Measurements from ENCODE around the gene PUSL1.

Gene PUSL1

DNA sequence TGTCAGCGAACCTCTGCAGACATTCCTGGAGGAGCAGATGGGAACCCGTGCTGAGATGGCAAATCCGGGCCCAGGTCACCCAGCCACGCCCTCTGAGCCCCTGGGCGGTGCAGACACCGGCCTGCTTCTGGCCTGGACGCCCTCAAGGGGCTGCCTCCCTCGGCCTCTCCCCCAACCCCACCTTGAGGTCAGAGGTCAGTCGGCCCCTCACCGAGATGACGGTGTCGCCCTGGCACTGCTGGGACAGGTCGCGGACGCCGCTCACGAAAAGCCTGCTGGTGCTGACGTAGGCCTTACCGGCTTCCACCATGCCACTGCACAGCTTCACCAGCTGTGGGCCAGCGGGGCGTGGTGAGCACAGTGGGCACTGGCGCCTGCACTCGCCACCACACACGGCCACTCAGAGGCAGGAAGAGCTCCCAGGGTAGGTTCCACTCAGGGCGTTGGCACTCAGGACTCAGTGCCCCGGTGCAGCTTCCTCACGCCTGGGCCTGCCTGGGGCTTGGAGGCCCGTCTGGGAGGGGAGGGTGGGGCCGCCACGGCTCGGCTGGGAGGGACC, 5.4 kb upstream of the PUSL1 start:
- Histone ChIP-seq H3K9ac (ENCODE audit: low read length in 5 of 5) (no peak overlapping the region), H3K4me1 (ENCODE audit: control insufficient read depth in 5 of 5, insufficient read depth in 5 of 5, low read length in 5 of 5) (peaks cover 5 to 41% (median 40%) of the 10 kb centered on the region in 5 donors)

DNA sequence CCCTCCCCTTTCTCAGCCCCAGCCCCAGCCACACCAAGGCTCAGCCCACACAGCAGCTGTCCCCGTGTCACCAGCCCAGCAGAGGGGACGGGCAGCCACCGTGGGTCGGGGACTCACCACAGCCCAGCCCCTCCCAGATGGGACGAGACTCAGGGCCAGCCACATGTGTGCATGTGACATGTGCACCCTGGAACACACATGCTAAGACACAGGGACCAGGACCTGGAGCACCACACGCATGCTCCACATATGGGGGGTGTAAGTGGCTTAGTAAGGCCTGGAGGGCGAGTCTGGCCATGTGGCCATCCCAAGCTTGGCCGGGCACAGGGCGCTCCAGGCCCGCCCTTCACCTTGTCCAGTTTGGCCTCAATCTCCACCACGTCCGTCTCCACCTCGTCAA, 4.7 kb upstream of the PUSL1 start:
- H3K4me1 ChIP-seq (ENCODE audit: control insufficient read depth in 5 of 5, insufficient read depth in 5 of 5, low read length in 5 of 5): peaks cover 5 to 44% (median 42%) of the 10 kb centered on the region in 5 donors
- peak overlapping the region in 1 of 5 donors; percentile 75 for H3K9ac ChIP-seq (ENCODE audit: low read length in 5 of 5)
- no peaks in the 10 kb centered on the region for H3K9me3 ChIP-seq (ENCODE audit: control insufficient read depth in 5 of 5, low read length in 5 of 5)
- no peak overlapping the region for H3K27ac ChIP-seq (ENCODE audit: low read depth, low read length)
- peak overlapping the region in 1 of 5 donors; percentile 81 for H3K4me3 ChIP-seq (ENCODE audit: low read depth in 1 of 5, low read length in 5 of 5)
- no peaks in the 10 kb centered on the region for H3K27me3 ChIP-seq (ENCODE audit: control insufficient read depth in 5 of 5, insufficient read depth in 4 of 5, low read length in 5 of 5)
- H3K36me3 ChIP-seq (ENCODE audit: control insufficient read depth in 5 of 5, insufficient read depth in 5 of 5, low read length in 5 of 5): peaks cover 0 to 9% (median 5%) of the 10 kb centered on the region in 5 donors

More for the DNA sequence above, 5.4 kb upstream of the PUSL1 start:
- no peaks in the 10 kb centered on the region for H3K9me3 ChIP-seq (ENCODE audit: control insufficient read depth in 5 of 5, low read length in 5 of 5)
- H3K27me3 ChIP-seq (ENCODE audit: control insufficient read depth in 5 of 5, insufficient read depth in 4 of 5, low read length in 5 of 5): no peaks in the 10 kb centered on the region
- H3K4me3 ChIP-seq (ENCODE audit: low read depth in 1 of 5, low read length in 5 of 5): no peak overlapping the region
- peaks cover 0 to 10% (median 7%) of the 10 kb centered on the region in 5 donors for H3K36me3 ChIP-seq (ENCODE audit: control insufficient read depth in 5 of 5, insufficient read depth in 5 of 5, low read length in 5 of 5)
- no peak overlapping the region for H3K27ac ChIP-seq (ENCODE audit: low read depth, low read length)

- Histone ChIP-seq H3K27me3 (ENCODE audit: control insufficient read depth in 5 of 5, insufficient read depth in 4 of 5, low read length in 5 of 5) (no peaks in the 10 kb centered on the region), H3K9ac (ENCODE audit: low read length in 5 of 5) (peak overlapping the region in 4 of 5 donors; percentile 17 to 75 (median 38)), H3K36me3 (ENCODE audit: control insufficient read depth in 5 of 5, insufficient read depth in 5 of 5, low read length in 5 of 5) (peaks cover 0 to 5% (median 2%) of the 10 kb centered on the region in 5 donors), H3K4me3 (ENCODE audit: low read depth in 1 of 5, low read length in 5 of 5) (peak overlapping the region in 4 of 5 donors; percentile 38 to 81 (median 75)), H3K27ac (ENCODE audit: low read depth, low read length) (no peak overlapping the region), H3K4me1 (ENCODE audit: control insufficient read depth in 5 of 5, insufficient read depth in 5 of 5, low read length in 5 of 5) (peaks cover 5 to 53% (median 49%) of the 10 kb centered on the region in 5 donors), H3K9me3 (ENCODE audit: control insufficient read depth in 5 of 5, low read length in 5 of 5) (no peaks in the 10 kb centered on the region)
Observed at GRCh38 chr1:1304331-1305299, 3.8 kb upstream of the PUSL1 start.

- peak overlapping the region in 4 of 5 donors; percentile 17 to 75 (median 57) for H3K9ac ChIP-seq (ENCODE audit: low read length in 5 of 5)
- no peak overlapping the region for H3K27ac ChIP-seq (ENCODE audit: low read depth, low read length)
Observed at GRCh38 chr1:1305300-1306069, 2.9 kb upstream of the PUSL1 start.

DNA sequence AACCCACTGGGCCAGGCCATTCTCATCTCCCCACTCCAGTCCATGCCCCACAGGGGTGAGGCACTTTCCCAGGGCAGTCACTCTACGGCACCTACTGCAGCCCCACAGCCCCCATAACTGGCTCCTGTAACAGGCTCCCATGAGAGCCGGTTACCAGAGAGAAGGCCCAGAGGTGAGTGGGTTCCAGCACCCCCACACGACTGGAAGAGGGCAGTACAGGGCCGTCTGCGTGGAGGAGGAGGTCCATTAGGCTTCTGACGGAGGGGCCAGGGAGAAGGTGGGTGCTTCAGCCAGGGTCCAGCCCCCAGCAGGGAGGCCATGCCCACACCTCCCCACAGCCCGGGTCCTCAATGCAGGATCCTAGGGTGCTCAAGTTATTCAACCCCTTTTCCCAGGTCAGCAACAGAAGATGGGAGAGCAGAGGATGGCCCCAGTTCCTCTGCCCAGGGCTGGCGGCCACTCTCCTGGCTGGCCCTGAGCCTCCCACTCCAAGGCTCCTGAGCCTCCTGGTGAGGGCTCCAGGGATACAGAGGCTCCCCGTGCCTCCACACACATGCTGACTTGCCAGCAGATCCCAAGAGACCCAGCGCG, 2.2 kb upstream of the PUSL1 start:
- Histone ChIP-seq H3K27ac (ENCODE audit: low read depth, low read length) (no peak overlapping the region), H3K36me3 (ENCODE audit: control insufficient read depth in 5 of 5, insufficient read depth in 5 of 5, low read length in 5 of 5) (peaks cover 0 to 14% (median 10%) of the 10 kb centered on the region in 5 donors), H3K9ac (ENCODE audit: low read length in 5 of 5) (peak overlapping the region in 3 of 5 donors; percentile 62 to 75 (median 69)), H3K27me3 (ENCODE audit: control insufficient read depth in 5 of 5, insufficient read depth in 4 of 5, low read length in 5 of 5) (no peaks in the 10 kb centered on the region), H3K9me3 (ENCODE audit: control insufficient read depth in 5 of 5, low read length in 5 of 5) (no peaks in the 10 kb centered on the region), H3K4me1 (ENCODE audit: control insufficient read depth in 5 of 5, insufficient read depth in 5 of 5, low read length in 5 of 5) (peaks cover 5 to 56% (median 53%) of the 10 kb centered on the region in 5 donors), H3K4me3 (ENCODE audit: low read depth in 1 of 5, low read length in 5 of 5) (peak overlapping the region; percentile 26 to 93 (median 78))

More at GRCh38 chr1:1305300-1306069, 2.9 kb upstream of the PUSL1 start:
- Histone ChIP-seq H3K27me3 (ENCODE audit: control insufficient read depth in 5 of 5, insufficient read depth in 4 of 5, low read length in 5 of 5) (no peaks in the 10 kb centered on the region), H3K4me1 (ENCODE audit: control insufficient read depth in 5 of 5, insufficient read depth in 5 of 5, low read length in 5 of 5) (peaks cover 5 to 56% (median 53%) of the 10 kb centered on the region in 5 donors), H3K36me3 (ENCODE audit: control insufficient read depth in 5 of 5, insufficient read depth in 5 of 5, low read length in 5 of 5) (peaks cover 0 to 8% (median 6%) of the 10 kb centered on the region in 5 donors), H3K4me3 (ENCODE audit: low read depth in 1 of 5, low read length in 5 of 5) (peak overlapping the region; percentile 38 to 81 (median 72)), H3K9me3 (ENCODE audit: control insufficient read depth in 5 of 5, low read length in 5 of 5) (no peaks in the 10 kb centered on the region)

GRCh38 chr1:1306661-1307260, 1.6 kb upstream of the PUSL1 start:
- Histone ChIP-seq H3K9ac (ENCODE audit: low read length in 5 of 5) (peak overlapping the region in 3 of 5 donors; percentile 62 to 75 (median 69)), H3K27ac (ENCODE audit: low read depth, low read length) (no peak overlapping the region), H3K4me1 (ENCODE audit: control insufficient read depth in 5 of 5, insufficient read depth in 5 of 5, low read length in 5 of 5) (peaks cover 5 to 56% (median 53%) of the 10 kb centered on the region in 5 donors), H3K4me3 (ENCODE audit: low read depth in 1 of 5, low read length in 5 of 5) (peak overlapping the region; percentile 26 to 93 (median 78)), H3K36me3 (ENCODE audit: control insufficient read depth in 5 of 5, insufficient read depth in 5 of 5, low read length in 5 of 5) (peaks cover 0 to 20% (median 16%) of the 10 kb centered on the region in 5 donors), H3K9me3 (ENCODE audit: control insufficient read depth in 5 of 5, low read length in 5 of 5) (no peaks in the 10 kb centered on the region), H3K27me3 (ENCODE audit: control insufficient read depth in 5 of 5, insufficient read depth in 4 of 5, low read length in 5 of 5) (no peaks in the 10 kb centered on the region)

GRCh38 chr1:1307261-1307922, 1.0 kb upstream of the PUSL1 start:
- no peaks in the 10 kb centered on the region for H3K27me3 ChIP-seq (ENCODE audit: control insufficient read depth in 5 of 5, insufficient read depth in 4 of 5, low read length in 5 of 5)
- peaks cover 5 to 56% (median 53%) of the 10 kb centered on the region in 5 donors for H3K4me1 ChIP-seq (ENCODE audit: control insufficient read depth in 5 of 5, insufficient read depth in 5 of 5, low read length in 5 of 5)
- peaks cover 0 to 27% (median 21%) of the 10 kb centered on the region in 5 donors for H3K36me3 ChIP-seq (ENCODE audit: control insufficient read depth in 5 of 5, insufficient read depth in 5 of 5, low read length in 5 of 5)
- H3K4me3 ChIP-seq (ENCODE audit: low read depth in 1 of 5, low read length in 5 of 5): peak overlapping the region; percentile 26 to 93 (median 78)
- H3K27ac ChIP-seq (ENCODE audit: low read depth, low read length): no peak overlapping the region
- no peaks in the 10 kb centered on the region for H3K9me3 ChIP-seq (ENCODE audit: control insufficient read depth in 5 of 5, low read length in 5 of 5)
- H3K9ac ChIP-seq (ENCODE audit: low read length in 5 of 5): peak overlapping the region in 4 of 5 donors; percentile 58 to 73 (median 66)

DNA sequence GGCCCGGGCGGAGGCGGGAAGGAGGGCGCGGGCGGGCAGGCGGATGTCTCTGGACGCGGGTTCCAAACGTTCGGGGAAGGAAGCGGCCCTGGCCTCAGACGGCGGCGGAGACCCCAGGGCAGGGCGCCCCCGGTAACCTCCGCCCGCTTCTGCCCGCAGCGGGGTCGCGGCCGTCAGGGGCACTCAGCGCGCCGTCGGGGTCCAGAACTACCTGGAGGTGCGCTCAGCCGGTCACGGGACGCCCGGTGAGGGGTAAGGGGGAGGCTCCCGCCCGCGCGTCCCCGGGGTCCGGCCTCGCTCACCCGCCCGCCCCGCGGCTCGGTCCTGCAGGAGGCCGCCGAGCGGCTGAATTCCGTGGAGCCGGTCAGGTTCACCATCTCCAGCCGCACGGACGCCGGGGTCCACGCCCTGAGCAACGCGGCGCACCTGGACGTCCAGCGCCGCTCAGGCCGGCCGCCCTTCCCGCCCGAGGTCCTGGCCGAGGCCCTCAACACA, 406 bp downstream of the PUSL1 start:
- peaks cover 0 to 41% (median 35%) of the 10 kb centered on the region in 5 donors for H3K36me3 ChIP-seq (ENCODE audit: control insufficient read depth in 5 of 5, insufficient read depth in 5 of 5, low read length in 5 of 5)
- H3K27me3 ChIP-seq (ENCODE audit: control insufficient read depth in 5 of 5, insufficient read depth in 4 of 5, low read length in 5 of 5): no peaks in the 10 kb centered on the region
- peak overlapping the region in 4 of 5 donors; percentile 61 to 81 (median 70) for H3K4me3 ChIP-seq (ENCODE audit: low read depth in 1 of 5, low read length in 5 of 5)
- H3K9ac ChIP-seq (ENCODE audit: low read length in 5 of 5): peak overlapping the region in 4 of 5 donors; percentile 64 to 80 (median 70)
- peaks cover 5 to 52% (median 50%) of the 10 kb centered on the region in 5 donors for H3K4me1 ChIP-seq (ENCODE audit: control insufficient read depth in 5 of 5, insufficient read depth in 5 of 5, low read length in 5 of 5)
- peak overlapping the region; percentile 60 for H3K27ac ChIP-seq (ENCODE audit: low read depth, low read length)
- H3K9me3 ChIP-seq (ENCODE audit: control insufficient read depth in 5 of 5, low read length in 5 of 5): no peaks in the 10 kb centered on the region

Measured in subcutaneous abdominal adipose tissue (tissue), 5 donors.